ENCODE measurements around the gene CCDC83.

The CCDC83 gene

GRCh38 chr11:85898456-85898855, 43.3 kb downstream of the CCDC83 start:
- POLR2A ChIA-PET: no interaction called here
- Histone ChIP-seq H3K9me3 (ENCODE audit: control insufficient read depth, insufficient read depth, low read depth, low read length) (no peaks in the 10 kb centered on the region), H3K36me3 (ENCODE audit: control insufficient read depth in 2 of 2, insufficient read depth in 1 of 2, low read length in 2 of 2) (no peaks in the 10 kb centered on the region), H3K4me1 (ENCODE audit: control insufficient read depth, insufficient read depth, low read length) (no peaks in the 10 kb centered on the region), H3K4me3 (ENCODE audit: low read depth, low read length) (no peak overlapping the region), H3K27ac (ENCODE audit: extremely low read depth, low read depth, low read length) (no peak overlapping the region)
- TF ChIP-seq EGR2 (tag by site-specific recombination; IDR thresholded peaks at IDR 0.05; ENCODE audit: low read depth) (no peak), ZNF621 (tag by site-specific recombination; IDR thresholded peaks at IDR 0.05) (no peak), ZNF280D (tag by site-specific recombination; IDR thresholded peaks at IDR 0.05) (no peak), ZNF324 (tag by site-specific recombination; IDR thresholded peaks at IDR 0.05) (no peak), ZNF311 (tag by site-specific recombination; IDR thresholded peaks at IDR 0.05; ENCODE audit: borderline replicate concordance) (no peak), ZIC2 (tag by site-specific recombination; IDR thresholded peaks at IDR 0.05) (no peak), ZNF169 (tag by site-specific recombination; IDR thresholded peaks at IDR 0.05) (no peak), ZNF664 (tag by site-specific recombination; IDR thresholded peaks at IDR 0.05) (no peak), ZNF600 (tag by site-specific recombination; IDR thresholded peaks at IDR 0.05) (no peak), ZNF571 (tag by site-specific recombination; IDR thresholded peaks at IDR 0.05) (no peak)
- TF ChIP-seq, protein P1, sequence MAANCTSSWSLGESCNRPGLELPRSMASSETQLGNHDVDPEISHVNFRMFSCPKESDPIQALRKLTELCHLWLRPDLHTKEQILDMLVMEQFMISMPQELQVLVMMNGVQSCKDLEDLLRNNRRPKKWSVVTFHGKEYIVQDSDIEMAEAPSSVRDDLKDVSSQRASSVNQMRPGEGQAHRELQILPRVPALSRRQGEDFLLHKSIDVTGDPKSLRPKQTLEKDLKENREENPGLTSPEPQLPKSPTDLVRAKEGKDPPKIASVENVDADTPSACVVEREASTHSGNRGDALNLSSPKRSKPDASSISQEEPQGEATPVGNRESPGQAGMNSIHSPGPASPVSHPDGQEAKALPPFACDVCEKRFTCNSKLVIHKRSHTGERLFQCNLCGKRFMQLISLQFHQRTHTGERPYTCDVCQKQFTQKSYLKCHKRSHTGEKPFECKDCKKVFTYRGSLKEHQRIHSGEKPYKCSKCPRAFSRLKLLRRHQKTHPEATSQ (tag by site-specific recombination; IDR thresholded peaks at IDR 0.05): no peak
- CTCF ChIA-PET: interaction anchor here (1.1 kb wide), 1 partner anchor 143 kb away, joined by 3 read pairs; no protein-coding TSS in a partner anchor

GRCh38 chr11:85902353-85902752, 47.2 kb downstream of the CCDC83 start:
- no peak overlapping the region for H3K27ac ChIP-seq (ENCODE audit: extremely low read depth, low read depth, low read length)
- no peak overlapping the region for H3K4me3 ChIP-seq (ENCODE audit: low read depth, low read length)
- POLR2A ChIA-PET: no interaction called here
- H3K9me3 ChIP-seq (ENCODE audit: control insufficient read depth, insufficient read depth, low read depth, low read length): no peaks in the 10 kb centered on the region
- H3K4me1 ChIP-seq (ENCODE audit: control insufficient read depth, insufficient read depth, low read length): no peaks in the 10 kb centered on the region
- CTCF ChIA-PET: no interaction called here
- TF ChIP-seq ZNF366 (tag by site-specific recombination; conservative IDR thresholded peaks at IDR 0.05) (no peak), ZNF548 (tag by site-specific recombination; IDR thresholded peaks at IDR 0.05) (no peak), ZNF221 (tag by site-specific recombination; IDR thresholded peaks at IDR 0.05; ENCODE audit: borderline replicate concordance) (no peak)
- TF ChIP-seq, protein P2, sequence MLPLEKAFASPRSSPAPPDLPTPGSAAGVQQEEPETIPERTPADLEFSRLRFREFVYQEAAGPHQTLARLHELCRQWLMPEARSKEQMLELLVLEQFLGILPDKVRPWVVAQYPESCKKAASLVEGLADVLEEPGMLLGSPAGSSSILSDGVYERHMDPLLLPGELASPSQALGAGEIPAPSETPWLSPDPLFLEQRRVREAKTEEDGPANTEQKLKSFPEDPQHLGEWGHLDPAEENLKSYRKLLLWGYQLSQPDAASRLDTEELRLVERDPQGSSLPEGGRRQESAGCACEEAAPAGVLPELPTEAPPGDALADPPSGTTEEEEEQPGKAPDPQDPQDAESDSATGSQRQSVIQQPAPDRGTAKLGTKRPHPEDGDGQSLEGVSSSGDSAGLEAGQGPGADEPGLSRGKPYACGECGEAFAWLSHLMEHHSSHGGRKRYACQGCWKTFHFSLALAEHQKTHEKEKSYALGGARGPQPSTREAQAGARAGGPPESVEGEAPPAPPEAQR (tag by site-specific recombination; IDR thresholded peaks at IDR 0.05): no peak
- no peaks in the 10 kb centered on the region for H3K36me3 ChIP-seq (ENCODE audit: control insufficient read depth in 2 of 2, insufficient read depth in 1 of 2, low read length in 2 of 2)

DNA sequence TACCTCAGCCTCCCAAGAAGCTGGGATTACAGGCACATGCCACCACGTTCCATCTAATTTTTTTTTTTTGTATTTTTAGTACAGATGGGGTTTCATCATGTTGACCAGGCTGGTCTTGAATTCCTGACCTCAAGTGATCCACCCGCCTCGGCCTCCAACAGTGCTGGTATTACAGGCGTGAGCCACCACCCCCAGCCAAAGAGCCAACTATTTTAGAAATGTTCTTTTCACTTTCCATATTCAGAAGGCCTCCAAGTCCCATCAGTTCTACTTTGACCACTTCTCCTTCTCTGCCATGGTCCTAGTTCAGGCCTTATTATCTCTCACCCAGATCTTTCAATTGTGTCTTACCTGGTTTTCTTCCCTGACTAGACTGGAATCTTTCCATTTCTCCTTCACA, 48.2 kb downstream of the CCDC83 start:
- H3K4me1 ChIP-seq (ENCODE audit: control insufficient read depth, insufficient read depth, low read length): no peaks in the 10 kb centered on the region
- no peak overlapping the region for H3K27ac ChIP-seq (ENCODE audit: extremely low read depth, low read depth, low read length)
- H3K36me3 ChIP-seq (ENCODE audit: control insufficient read depth in 2 of 2, insufficient read depth in 1 of 2, low read length in 2 of 2): no peaks in the 10 kb centered on the region
- H3K4me3 ChIP-seq (ENCODE audit: low read depth, low read length): no peak overlapping the region
- H3K9me3 ChIP-seq (ENCODE audit: control insufficient read depth, insufficient read depth, low read depth, low read length): no peaks in the 10 kb centered on the region
- POLR2A ChIA-PET: no interaction called here
- CTCF ChIA-PET: no interaction called here
- TF ChIP-seq OVOL3 (tag by site-specific recombination; IDR thresholded peaks at IDR 0.05) (no peak), ZNF529 (tag by site-specific recombination; IDR thresholded peaks at IDR 0.05; ENCODE audit: insufficient replicate concordance) (no peak), ZNF423 (tag by site-specific recombination; IDR thresholded peaks at IDR 0.05) (no peak), ZNF121 (tag by site-specific recombination; IDR thresholded peaks at IDR 0.05) (no peak), ZNF660 (tag by site-specific recombination; IDR thresholded peaks at IDR 0.05) (no peak), ZNF146 (tag by site-specific recombination; IDR thresholded peaks at IDR 0.05) (no peak), ZNF521 (tag by site-specific recombination; IDR thresholded peaks at IDR 0.05) (no peak), ZNF768 (tag by site-specific recombination; IDR thresholded peaks at IDR 0.05) (no peak)
- TF ChIP-seq, protein P3, sequence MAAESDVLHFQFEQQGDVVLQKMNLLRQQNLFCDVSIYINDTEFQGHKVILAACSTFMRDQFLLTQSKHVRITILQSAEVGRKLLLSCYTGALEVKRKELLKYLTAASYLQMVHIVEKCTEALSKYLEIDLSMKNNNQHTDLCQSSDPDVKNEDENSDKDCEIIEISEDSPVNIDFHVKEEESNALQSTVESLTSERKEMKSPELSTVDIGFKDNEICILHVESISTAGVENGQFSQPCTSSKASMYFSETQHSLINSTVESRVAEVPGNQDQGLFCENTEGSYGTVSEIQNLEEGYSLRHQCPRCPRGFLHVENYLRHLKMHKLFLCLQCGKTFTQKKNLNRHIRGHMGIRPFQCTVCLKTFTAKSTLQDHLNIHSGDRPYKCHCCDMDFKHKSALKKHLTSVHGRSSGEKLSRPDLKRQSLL (tag by site-specific recombination; IDR thresholded peaks at IDR 0.05): no peak
- TF ChIP-seq, protein P4, sequence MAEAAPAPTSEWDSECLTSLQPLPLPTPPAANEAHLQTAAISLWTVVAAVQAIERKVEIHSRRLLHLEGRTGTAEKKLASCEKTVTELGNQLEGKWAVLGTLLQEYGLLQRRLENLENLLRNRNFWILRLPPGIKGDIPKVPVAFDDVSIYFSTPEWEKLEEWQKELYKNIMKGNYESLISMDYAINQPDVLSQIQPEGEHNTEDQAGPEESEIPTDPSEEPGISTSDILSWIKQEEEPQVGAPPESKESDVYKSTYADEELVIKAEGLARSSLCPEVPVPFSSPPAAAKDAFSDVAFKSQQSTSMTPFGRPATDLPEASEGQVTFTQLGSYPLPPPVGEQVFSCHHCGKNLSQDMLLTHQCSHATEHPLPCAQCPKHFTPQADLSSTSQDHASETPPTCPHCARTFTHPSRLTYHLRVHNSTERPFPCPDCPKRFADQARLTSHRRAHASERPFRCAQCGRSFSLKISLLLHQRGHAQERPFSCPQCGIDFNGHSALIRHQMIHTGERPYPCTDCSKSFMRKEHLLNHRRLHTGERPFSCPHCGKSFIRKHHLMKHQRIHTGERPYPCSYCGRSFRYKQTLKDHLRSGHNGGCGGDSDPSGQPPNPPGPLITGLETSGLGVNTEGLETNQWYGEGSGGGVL (tag by site-specific recombination; IDR thresholded peaks at IDR 0.05): no peak

Data from HEK293 (cell line).